HG03064 (cell line): ENCODE results near the gene L3MBTL4.

Source experiments
- ATAC-seq: cut with Tn5 transposase; IDR thresholded peaks from one replicate; pipeline ENCODE4 v1.9.1; 2021; ENCODE audit warnings: low read depth; ENCODE audit not compliant: unreplicated experiment

The L3MBTL4 gene

DNA sequence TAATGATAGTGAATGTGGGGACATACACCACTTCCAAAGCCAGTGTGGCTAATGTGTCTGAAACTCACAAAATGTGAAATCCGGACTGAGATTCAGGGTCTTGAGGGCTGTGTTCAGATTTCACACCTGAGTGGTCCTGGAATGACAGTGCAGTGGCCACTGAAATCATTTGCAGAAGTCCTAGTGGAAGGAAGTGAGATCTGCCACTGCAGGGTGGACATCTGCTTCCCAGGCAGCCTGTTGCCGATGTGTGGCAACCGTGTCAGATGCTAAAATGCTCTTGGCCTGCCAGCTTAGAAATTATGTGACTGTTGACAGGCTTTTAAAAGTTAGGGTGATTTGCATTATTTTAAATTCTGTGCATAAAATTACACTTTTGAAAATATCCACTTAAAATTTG lies 441.6 kb downstream of the L3MBTL4 start:
- no peak for ATAC-seq

DNA sequence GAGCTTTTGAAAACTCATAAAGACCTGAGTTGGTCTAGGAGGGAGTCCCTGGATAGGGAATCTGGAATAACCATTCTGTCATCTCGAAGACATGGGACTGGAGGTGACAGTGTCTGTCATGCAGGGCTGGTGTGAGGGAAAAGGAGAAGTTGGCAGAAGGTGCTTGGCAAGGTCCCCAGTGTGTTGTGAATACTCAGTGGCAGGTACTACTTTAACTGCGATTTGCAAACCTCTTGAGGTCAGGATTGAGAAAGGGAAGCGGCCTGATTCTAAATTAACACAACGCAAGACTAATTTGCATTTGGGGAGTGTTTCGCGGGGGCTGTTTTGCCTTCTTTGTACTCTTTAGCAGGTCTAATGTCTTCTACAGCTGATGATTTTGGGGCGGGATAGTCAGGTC lies 442.4 kb downstream of the L3MBTL4 start:
- no peak for ATAC-seq

DNA sequence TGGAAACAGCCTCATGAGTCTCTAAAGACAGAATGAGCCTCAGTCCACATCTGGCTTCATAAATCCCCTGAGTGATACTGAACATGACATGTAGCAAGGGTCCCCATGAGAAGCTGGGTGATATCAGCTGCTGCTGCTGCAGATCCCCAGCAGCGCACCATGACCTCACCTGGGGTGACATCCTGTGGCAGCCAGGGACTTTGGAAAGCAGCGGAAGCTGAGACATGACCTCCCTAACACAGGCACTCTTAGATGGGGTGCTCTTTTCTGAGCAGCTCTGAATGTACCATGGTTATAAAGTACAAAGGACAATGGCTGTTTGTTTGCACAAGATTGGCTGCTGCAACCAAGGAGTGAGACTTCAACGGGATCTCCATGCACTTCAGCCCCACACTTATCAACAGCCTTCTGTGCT lies 444.7 kb downstream of the L3MBTL4 start:
- ATAC-seq: no peak

DNA sequence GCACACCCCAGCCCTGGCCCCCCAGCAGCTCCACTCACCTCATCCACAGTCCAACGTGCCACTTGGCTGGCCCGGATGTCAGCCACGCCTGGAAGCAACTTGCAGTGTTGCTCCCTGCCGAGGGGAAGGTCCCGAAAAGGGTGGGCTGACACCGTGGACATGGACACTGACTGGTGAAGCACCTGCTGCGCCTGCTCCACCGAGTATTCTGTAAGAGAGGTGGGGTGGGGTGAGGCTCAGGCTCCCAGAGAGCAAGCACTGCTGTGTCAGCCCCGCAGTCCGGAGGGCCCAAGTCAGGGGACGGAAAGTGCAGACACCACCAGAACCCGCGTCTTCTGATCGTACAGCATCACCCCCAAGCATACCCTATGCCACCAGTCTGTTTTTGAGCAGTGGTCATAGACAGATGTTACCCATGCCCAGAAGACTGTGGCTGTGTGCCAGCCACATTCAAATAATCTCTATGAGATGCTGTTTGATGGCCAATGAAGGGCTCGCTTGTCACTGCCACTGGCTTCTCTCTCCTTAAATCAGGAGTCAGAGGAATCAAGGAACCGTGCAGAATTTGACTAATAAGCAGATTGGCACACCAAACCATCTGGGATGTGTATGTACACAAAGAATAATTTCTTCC lies 445.2 kb downstream of the L3MBTL4 start:
- ATAC-seq: no peak

DNA sequence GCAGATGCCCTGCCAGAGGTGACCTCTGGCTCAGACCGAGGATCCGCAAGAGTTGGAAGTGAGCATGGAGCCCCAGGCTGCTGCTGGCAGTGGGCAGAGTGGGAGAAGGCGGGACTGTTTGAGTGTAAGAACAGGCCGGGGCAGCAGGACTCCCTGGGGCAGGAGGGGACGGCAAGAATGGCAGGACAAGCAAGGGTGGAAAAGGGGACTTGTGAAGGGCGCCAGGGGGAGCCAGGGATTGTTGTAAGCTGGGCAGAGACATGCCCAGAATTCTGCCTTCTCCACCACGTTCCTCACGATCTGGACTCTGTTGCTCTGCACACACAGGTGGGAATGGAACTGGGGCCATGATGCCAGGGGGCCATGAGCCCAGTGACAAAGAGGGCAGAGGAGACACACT lies 447.0 kb downstream of the L3MBTL4 start:
- ATAC-seq: no peak

DNA sequence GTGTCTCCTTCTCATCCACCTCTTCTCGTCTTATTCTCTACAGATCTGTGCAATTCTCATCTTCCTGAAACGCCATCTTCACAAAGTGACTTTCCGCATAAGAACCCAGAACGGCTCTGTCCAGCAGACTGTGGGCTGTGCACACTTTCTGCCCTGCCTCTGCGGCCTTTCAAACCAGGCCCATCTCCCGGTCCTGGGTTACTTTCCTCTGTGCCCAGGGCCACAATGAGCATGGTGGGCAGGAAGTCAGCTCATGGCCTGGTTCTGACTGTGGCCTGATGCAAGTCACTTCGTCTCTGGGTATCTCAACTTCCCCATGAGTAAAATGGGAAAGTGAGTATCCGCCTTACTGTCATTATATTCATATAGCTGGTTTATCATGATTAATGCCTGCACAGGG lies 447.7 kb downstream of the L3MBTL4 start:
- ATAC-seq: no peak

DNA sequence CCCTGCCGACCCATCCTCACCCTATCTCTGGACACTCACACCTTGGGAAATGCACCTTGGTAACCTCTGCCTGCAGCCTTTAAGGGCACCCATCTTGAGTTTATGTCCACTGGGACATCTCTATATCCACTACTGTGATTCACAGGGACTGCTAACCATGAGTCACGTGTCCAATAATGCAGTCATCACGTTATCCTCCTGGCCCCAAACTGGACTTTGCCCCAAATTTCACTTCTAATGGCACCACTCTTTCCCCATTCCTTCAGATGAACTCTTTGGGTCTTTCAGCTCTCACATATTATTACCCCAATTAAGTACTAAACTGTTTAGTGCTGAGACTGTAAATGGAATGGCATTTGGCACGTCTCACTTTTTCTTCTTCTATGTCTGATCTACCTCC lies 448.2 kb downstream of the L3MBTL4 start:
- no peak for ATAC-seq

DNA sequence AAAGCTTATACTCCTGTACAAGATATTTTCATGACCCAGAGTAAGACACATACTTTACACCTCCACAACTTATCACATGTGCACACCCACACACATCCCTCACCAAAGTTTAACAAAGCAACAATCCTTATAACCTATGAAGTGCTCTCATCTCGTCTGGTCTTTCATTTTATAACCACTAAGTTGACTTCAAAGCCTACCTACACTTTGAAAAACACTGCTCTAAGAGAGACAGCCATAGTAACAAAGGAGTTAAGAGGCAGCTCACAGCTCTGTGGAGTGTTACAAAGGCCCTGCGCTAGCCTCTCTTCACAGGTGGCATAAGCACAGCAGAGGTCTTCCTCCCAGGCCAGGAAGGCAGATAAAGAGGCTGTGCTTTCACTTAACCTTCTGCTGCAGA lies 449.7 kb downstream of the L3MBTL4 start:
- ATAC-seq: no peak

DNA sequence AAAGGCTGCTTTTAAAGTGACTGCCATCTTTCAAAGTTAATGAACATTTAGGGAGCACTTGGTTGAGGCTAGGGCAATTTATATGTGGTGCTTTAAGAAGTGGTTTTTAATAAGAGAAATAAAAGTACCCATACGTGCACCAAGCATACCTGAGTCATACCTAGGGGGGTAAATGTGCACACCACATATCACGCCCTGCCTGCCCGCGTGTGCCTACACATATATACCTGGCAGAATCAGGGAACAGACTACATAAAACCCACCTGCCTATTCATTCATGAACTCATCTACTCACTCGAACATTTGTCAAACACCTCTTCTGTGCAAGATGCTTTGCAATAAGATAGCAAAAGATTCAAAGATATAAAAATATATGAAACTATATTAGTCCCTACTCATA lies 450.1 kb downstream of the L3MBTL4 start:
- no peak for ATAC-seq

DNA sequence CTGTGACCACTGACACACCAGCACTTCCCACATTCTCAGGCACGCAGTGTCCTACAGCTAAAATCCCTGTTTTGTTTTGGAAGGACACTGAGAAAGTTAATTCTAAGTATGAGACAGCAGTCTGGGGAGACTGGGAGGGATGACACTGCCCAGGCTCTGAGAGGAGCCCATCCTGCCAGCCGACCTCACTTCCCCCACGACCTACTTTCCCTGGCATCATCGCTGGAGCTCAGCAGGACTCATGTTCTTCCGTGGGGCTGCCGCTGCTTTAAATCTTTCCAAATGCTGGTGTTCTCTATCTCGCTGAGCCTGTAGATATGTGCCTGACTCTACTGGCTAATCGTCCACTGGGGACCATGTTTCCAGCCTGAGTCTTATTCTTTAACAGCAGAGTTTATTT lies 450.6 kb downstream of the L3MBTL4 start:
- no peak for ATAC-seq

DNA sequence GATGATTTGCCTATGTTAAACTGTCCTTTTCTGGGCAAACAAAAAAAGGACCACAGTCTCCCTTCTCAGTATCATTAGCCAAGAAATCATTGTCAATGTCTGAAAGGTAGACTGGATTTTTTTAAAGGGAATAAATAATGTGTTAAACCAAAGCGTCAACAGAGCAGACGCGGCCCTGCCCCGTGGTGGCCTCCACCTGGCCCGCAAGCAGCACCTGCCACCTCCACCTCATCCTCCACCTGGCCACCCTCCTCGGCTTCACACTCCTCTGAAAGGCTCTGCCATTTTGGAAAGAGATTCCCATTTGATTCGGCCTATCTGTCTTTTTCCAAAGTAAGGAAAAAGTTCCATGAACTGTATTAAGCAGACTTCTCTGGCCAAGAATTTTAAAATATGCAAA lies 451.4 kb downstream of the L3MBTL4 start:
- no peak for ATAC-seq

DNA sequence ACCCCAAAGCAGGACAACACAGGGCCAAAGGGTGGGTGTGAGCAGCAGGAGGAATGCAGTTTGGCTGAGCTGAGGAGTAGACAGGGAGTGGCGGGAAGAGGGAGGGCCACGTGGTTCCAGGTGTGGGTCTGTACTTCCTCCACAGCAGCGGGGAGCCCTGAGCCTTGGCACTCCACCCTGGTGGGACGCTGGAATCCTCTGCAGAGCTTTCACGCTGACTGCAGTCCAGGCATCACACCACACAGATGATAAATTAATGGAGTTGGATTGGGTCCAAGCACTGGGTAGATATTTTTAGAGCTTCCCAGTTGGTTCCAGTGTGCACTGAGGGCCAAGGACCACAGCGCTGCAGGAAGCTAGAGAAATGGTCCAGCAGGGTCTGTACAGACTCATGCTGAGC lies 452.3 kb downstream of the L3MBTL4 start:
- ATAC-seq: no peak

DNA sequence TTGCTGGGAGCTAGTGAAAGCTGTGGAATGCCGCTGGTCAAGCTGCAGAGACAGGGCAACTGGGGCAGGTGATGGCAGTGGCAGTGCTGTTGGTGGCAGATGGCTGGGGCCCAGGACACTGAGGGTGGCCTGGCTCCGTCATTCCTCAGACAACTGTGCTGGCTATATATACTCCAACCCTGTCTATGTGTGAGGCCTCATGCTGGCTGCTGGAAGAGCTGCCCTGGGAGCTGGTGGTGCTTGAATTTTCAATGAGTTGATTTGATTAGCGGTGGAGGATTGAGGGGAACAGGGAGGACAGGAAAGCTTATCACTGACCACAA lies 452.9 kb downstream of the L3MBTL4 start:
- no peak for ATAC-seq

DNA sequence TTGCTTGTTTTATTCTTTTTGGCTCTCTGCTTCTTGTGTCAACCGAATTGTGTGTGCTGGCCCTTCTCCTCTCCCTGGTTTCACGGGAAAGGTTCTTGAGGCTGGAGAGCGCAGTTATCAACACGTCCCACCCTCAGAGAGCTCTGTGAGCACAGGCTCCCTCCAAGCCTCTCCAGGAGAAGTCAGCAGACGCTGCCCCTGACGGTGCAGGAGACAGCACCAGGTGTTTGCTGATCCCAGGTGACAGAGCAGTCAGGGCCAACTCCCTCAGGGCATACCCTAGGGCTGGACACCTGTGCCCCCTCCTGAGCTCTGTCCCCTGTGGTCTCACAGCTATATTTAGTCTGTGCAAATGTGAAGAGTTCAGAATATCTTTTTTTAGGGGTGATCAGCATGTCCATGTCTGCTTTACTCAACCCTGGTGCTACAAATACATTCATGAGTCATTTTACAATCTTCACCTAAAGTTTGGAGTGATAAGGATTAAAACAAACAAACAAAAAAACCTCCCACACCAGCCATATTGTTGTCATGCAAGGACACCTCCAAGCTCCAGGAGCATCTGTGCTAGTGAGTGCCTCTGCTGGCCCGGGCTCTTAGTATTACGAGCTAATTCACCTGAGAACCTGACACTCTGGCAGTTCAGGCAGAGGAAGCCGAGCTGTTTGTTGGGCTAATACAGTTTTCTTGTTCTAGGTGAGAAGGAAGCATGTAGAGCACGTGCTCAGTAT lies 453.4 kb downstream of the L3MBTL4 start:
- ATAC-seq: no peak

DNA sequence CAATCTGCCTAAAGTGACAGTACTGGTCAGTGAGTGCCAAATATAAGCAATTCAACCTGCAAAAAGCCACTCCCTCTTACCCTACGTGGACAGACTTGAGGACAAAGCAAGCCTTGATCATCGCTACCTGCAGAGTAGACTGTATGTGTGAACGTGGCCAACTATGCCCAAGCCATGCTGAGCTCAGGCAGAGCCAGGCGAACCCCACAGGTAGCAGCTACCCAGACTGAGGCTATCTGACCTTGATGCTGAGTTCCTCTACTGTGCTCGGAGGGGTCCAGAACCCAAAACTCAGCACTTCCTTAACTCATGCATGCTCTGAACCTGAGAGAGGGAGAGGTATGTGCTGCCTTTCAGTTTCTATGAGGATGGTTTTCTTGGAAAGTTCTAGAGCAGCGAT lies 455.9 kb downstream of the L3MBTL4 start:
- ATAC-seq: no peak

DNA sequence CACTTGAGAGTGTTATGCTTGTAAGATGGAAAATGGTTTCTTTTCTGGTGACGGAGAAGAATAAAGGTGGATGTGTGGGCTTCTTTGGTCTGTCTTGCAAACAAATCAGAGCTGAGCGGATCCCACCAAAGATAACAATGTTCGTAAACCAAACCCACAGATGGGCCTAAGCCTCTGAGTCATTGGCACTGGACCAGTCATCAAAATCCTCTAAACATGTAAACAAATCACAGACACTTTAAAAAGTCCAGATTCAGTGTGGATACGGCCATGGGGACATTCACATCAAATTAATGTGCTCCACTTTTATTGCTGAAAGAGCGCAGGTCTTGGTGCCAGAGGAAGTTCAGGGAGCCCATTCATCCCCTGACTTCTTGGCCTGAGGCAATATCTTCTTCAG lies 458.9 kb downstream of the L3MBTL4 start:
- no peak for ATAC-seq

DNA sequence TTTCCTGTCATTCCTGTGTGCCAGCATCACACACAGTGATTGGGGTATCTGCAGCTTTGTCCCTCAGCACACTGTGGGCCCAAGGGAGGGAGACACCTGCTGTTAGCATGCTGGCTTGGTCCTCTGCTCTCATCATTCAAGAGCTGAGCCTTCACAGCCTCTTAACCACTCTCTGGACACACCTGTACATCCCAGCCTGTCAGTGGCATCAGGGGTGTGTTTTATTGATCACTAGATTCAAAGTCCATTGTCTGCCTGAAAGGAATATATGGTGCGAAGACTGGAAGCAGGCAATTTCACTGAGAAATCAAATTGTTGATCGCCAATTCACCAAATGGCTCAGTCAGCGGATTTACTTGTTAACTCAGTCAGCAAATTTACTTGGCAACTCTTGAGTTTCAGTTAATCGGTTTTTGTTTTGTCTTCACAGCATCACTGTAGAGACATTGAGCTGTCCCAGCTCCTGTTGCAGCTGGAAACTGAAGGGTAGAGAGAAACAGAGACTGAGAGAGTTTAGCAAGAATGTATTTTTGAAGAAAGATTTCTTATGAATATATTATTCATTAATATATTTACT lies 463.1 kb downstream of the L3MBTL4 start:
- no peak for ATAC-seq

DNA sequence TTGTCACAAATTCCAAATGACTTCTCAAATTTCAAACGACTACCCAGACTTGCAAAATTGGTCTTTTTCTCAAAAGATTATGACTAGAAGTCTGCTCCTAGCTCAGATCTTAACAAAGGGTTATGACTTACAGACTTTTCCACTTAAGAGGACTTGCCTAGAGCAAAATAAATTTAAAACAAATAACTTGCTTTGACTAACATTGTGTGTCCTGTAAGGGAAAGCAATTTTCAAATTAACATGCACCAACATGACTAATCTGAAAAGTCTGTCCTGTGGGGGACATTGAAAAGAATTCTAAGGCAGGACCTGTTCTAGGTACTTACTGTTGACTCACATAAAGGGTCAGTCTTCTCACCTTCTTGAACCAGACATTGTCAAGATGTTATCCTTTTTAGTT lies 465.9 kb downstream of the L3MBTL4 start:
- no peak for ATAC-seq

DNA sequence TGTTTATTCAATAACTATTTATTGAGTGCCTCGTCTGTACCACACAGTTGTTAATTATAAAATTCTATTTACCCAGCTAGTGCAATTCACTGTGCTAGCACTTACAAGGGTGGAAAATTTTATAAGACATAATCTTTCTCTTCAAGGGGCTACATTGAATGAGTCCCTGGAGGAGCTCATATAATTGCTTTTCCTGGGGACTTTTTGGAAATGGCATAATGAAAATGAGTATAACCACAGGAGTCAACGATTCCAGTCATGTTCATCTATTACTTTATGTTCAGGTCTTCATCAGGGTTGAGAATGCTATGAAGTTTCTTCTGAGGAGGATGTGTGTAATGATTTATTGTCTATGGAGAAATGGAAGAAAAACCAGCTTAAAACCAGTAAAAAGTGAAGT lies 466.5 kb downstream of the L3MBTL4 start:
- no peak for ATAC-seq

DNA sequence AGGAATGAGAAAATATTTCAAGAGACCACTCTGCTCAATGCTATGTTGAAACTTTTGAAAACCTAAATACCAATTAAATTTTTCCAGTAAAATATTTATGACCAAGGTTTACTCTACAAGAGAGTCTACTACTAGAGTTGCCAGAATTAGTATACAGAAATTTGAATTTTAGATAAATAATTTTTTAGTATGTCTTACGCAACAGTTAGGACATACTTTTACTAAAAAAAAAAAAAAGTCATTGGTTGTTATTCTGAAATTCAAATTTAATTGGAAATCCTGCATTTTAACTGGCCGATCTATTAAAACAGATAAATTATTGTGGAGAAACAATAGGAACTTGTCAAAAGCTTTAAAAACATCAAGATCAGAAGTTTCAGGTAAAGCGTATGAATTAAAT lies 470.3 kb downstream of the L3MBTL4 start:
- no peak for ATAC-seq

DNA sequence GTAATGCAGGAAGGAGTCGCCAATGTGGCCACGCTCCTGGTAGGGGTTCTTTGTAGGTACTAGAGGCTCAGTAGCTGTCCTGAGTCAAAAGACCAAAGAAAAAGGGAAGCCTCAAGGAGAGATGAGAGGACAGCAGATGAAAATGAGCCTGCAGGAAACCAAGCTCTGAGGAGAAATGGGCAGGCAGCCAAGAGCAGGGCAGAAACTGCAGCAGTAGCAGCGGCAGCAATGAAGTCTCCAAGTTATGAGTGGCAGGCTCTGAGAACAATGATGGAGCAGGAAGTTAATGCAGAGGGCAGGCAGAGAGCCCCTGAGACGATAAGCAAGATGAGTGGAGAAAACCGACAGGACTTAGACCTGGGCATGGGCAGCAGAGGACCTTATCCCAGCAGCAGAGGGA lies 471.2 kb downstream of the L3MBTL4 start:
- no peak for ATAC-seq

DNA sequence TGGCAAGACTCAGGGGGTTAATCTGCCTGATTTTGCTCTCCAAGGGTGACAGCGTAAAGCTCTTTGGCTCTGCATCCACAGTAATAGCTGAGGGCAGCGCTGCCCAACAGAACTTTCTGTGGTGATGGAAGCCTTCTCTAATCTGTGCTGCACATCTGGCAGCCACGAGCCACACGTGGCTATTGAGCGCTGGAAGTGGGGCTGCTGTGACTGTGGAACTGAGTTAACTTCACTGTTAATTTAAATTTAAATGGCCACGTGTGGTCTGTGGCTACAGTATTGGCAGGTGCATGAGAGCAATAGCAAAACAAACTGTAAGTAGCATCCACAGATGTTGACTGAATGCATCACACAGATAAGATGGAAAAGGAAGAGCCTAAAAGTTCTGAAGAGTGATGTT lies 472.1 kb downstream of the L3MBTL4 start:
- ATAC-seq: no peak
